HepG2 (cell line): ENCODE results near the gene VAMP5. TPM values are rescaled to one million over a fixed set of nuclear protein-coding genes. Genes with fewer than 3 reads are reported as not detected.

Experiments
- ATF7 ChIP-seq, 2 experiments: fragments of 450-650 bp in 1 of 2; sonication (generic) in 1 of 2; formaldehyde crosslinking in 1 of 2; IDR thresholded peaks; 2 replicates each; pipeline versions ENCODE4 v1.4.0 to v1.6.1; 2016 to 2020; ENCODE audit warnings: antibody characterized with exemption in 1 of 2, mild to moderate bottlenecking in 1 of 2, missing genetic modification reagents in 1 of 2
- CCDC6 ChIP-seq: sonication (generic); formaldehyde crosslinking; IDR thresholded peaks from 2 replicates; pipeline ENCODE4 v1.8.1; 2022; ENCODE audit warnings: mild to moderate bottlenecking, missing genetic modification reagents, moderate library complexity
- CHD2 ChIP-seq: IDR thresholded peaks from 2 replicates; pipeline ENCODE4 v1.6.1; 2011; ENCODE audit warnings: low read depth, low read length, improper control_type of control experiment
- FOXM1 ChIP-seq: sonication (generic); formaldehyde crosslinking; IDR thresholded peaks from 2 replicates; pipeline ENCODE4 v1.5.0; 2020; ENCODE audit warnings: missing genetic modification reagents
- IRF1 ChIP-seq: sonication (generic); formaldehyde crosslinking; IDR thresholded peaks from 2 replicates; pipeline ENCODE4 v1.4.0; 2020; ENCODE audit warnings: low read depth, mild to moderate bottlenecking, missing genetic modification reagents
- JUNB ChIP-seq: sonication (generic); formaldehyde crosslinking; IDR thresholded peaks from 2 replicates; pipeline ENCODE4 v1.8.0; 2022; ENCODE audit warnings: missing genetic modification reagents, mild to moderate bottlenecking, borderline replicate concordance
- NFE2 ChIP-seq: sonication (generic); formaldehyde crosslinking; IDR thresholded peaks from 2 replicates; pipeline ENCODE4 v1.4.0; 2020; ENCODE audit warnings: missing genetic modification reagents
- POLR2G ChIP-seq: fragments of 200-400 bp; formaldehyde crosslinking; IDR thresholded peaks from 2 replicates; pipeline ENCODE4 v1.6.1; 2018; ENCODE audit warnings: mild to moderate bottlenecking, low read depth, low read length, moderate library complexity
- SAFB2 ChIP-seq: sonication (generic); formaldehyde crosslinking; IDR thresholded peaks from 2 replicates; pipeline ENCODE4 v1.5.1; 2020; ENCODE audit warnings: missing genetic modification reagents, low read depth, mild to moderate bottlenecking, borderline replicate concordance
- SMAD3 ChIP-seq: sonication (generic); formaldehyde crosslinking; IDR thresholded peaks from 2 replicates; pipeline ENCODE4 v1.4.0; 2020; ENCODE audit warnings: missing genetic modification reagents
- SOX13 ChIP-seq, 3 experiments: fragments of 450-650 bp in 1 of 3; sonication (generic) in 1 of 3; formaldehyde crosslinking in 1 of 3; IDR thresholded peaks in 2 of 3; conservative IDR thresholded peaks in 1 of 3; 2 replicates each; pipeline versions ENCODE4 v1.5.0 to v1.6.1; 2016 to 2020; ENCODE audit warnings: antibody characterized with exemption in 1 of 3, mild to moderate bottlenecking in 1 of 3, missing compliant biosample characterization in 1 of 3, missing genetic modification reagents in 1 of 3, moderate library complexity in 1 of 3
- SYNCRIP ChIP-seq: fragments of 200-400 bp; formaldehyde crosslinking; IDR thresholded peaks from 2 replicates; pipeline ENCODE4 v1.6.1; 2018; ENCODE audit warnings: mild to moderate bottlenecking, low read depth, low read length; ENCODE audit not compliant: insufficient read depth
- TRIM24 ChIP-seq: sonication (generic); formaldehyde crosslinking; IDR thresholded peaks from 2 replicates; pipeline ENCODE4 v1.8.0; 2022; ENCODE audit warnings: mild to moderate bottlenecking, missing genetic modification reagents
- ZFYVE20 ChIP-seq: sonication (generic); formaldehyde crosslinking; IDR thresholded peaks from 2 replicates; pipeline ENCODE4 v1.8.0; 2023; ENCODE audit warnings: low read depth, mild to moderate bottlenecking, moderate library complexity, missing genetic modification reagents, borderline replicate concordance
- ZHX2 ChIP-seq, 2 experiments: sonication (generic) in 1 of 2; formaldehyde crosslinking in 1 of 2; IDR thresholded peaks; 2 replicates each; pipeline versions ENCODE4 v1.6.1 to v1.9.0; 2014 to 2022; ENCODE audit warnings: antibody characterized with exemption in 1 of 2, borderline replicate concordance in 1 of 2, inconsistent platforms in 1 of 2, low read depth in 1 of 2, missing genetic modification reagents in 1 of 2
- ZMYM4 ChIP-seq: sonication (generic); formaldehyde crosslinking; IDR thresholded peaks from 2 replicates; pipeline ENCODE4 v1.8.1; 2023; ENCODE audit warnings: mild to moderate bottlenecking, missing genetic modification reagents
- ZNF180 ChIP-seq: sonication (generic); formaldehyde crosslinking; IDR thresholded peaks from 2 replicates; pipeline ENCODE4 v1.4.0; 2020; ENCODE audit warnings: low read depth, missing genetic modification reagents, borderline replicate concordance
- ZNF20 ChIP-seq: sonication (generic); formaldehyde crosslinking; IDR thresholded peaks from 2 replicates; pipeline ENCODE4 v1.4.0; 2020; ENCODE audit warnings: mild to moderate bottlenecking, moderate library complexity, missing genetic modification reagents
- ZNF333 ChIP-seq: sonication (generic); formaldehyde crosslinking; IDR thresholded peaks from 2 replicates; pipeline ENCODE4 v1.4.0; 2020; ENCODE audit warnings: mild to moderate bottlenecking, missing genetic modification reagents, borderline replicate concordance
- ZNF530 ChIP-seq: sonication (generic); formaldehyde crosslinking; IDR thresholded peaks from 2 replicates; pipeline ENCODE4 v1.5.0; 2020; ENCODE audit warnings: low read depth, mild to moderate bottlenecking, missing genetic modification reagents
- ZNF713 ChIP-seq: sonication (generic); formaldehyde crosslinking; IDR thresholded peaks from 2 replicates; pipeline ENCODE4 v1.4.0; 2020; ENCODE audit warnings: mild to moderate bottlenecking, missing genetic modification reagents
- ZNF749 ChIP-seq: sonication (generic); formaldehyde crosslinking; IDR thresholded peaks from 2 replicates; pipeline ENCODE4 v1.8.0; 2022; ENCODE audit warnings: mild to moderate bottlenecking, missing genetic modification reagents, moderate library complexity, borderline replicate concordance
- polyA plus RNA-seq, 8 experiments: library from polyadenylated mRNA; depleted of rRNA in 3 of 8; stranded (reverse) in 7 of 8; unstranded in 1 of 8; fragments of >200 nt; fragmentation: Illumina TruSeq in 4 of 8; extraction: Trizol in 4 of 8; gene quantifications; 2 replicates each; pipeline versions ENCODE4 v1.2.1 to v1.2.3, GENCODE V29; 2011 to 2016; ENCODE audit warnings: low read depth in 4 of 8, missing spikeins in 1 of 8, mixed read lengths in 1 of 8; ENCODE audit not compliant: insufficient read depth in 1 of 8
- total RNA-seq, 5 experiments: library from RNA; depleted of rRNA; stranded (reverse); fragments of >200 nt; fragmentation: Illumina TruSeq; extraction: Trizol; gene quantifications; 2 replicates each; pipeline ENCODE4 v1.2.3, GENCODE V29; 2016; ENCODE audit warnings: low read depth in 1 of 5

VAMP5 gene
- total and polyA plus RNA-seq, 2 of the 13 experiments (the other 11 are each of a cell fraction or from before 2014, with no cell fraction given), result 7.2 to 56.7 TPM

GRCh38 chr2:85589982-85590791, 6.0 kb downstream of the VAMP5 start (continued):
- no peak for TF ChIP-seq ZMYM4 (CRISPR knock-in tag)
- no peak for TF ChIP-seq POLR2G
- no peak for TF ChIP-seq ZNF20 (CRISPR knock-in tag)
- no peak for TF ChIP-seq TRIM24
- TF ChIP-seq JUNB, result no peak
- TF ChIP-seq SMAD3 (CRISPR knock-in tag), result 0 out of 2 replicates have a peak, but pooled peaks have one; percentile 57
- 0 out of 2 replicates have a peak, but pooled peaks have one; percentile 11 for TF ChIP-seq ZHX2 (IDR thresholded peaks at IDR 0.05; ENCODE audit: low read depth)
- no peak for TF ChIP-seq ZHX2 (CRISPR knock-in tag; IDR thresholded peaks at IDR 0.05; ENCODE audit: borderline replicate concordance)
- TF ChIP-seq ATF7 (IDR thresholded peaks at IDR 0.05), result no peak
- TF ChIP-seq ATF7 (CRISPR knock-in tag; IDR thresholded peaks at IDR 0.05), result no peak
- TF ChIP-seq CCDC6, result peak; percentile 58; the same call in 1 of the 2 replicates
- TF ChIP-seq SYNCRIP, result no peak
- no peak for TF ChIP-seq NFE2 (CRISPR knock-in tag)
- TF ChIP-seq IRF1, result no peak
- TF ChIP-seq ZFYVE20 (CRISPR knock-in tag), result no peak
- TF ChIP-seq ZNF333, result no peak
- no peak for TF ChIP-seq SAFB2 (CRISPR knock-in tag)
- TF ChIP-seq ZNF749 (CRISPR knock-in tag), result no peak
- no peak for TF ChIP-seq FOXM1 (CRISPR knock-in tag)
- no peak for TF ChIP-seq CHD2
- TF ChIP-seq ZNF713 (CRISPR knock-in tag), result 0 out of 2 replicates have a peak, but pooled peaks have one; percentile 73
- TF ChIP-seq SOX13 (IDR thresholded peaks at IDR 0.05), result no peak
- peak in 1 of 2 experiments; percentile 69; a peak in 2 of 4 replicates for TF ChIP-seq SOX13 (CRISPR knock-in tag; conservative IDR thresholded peaks at IDR 0.05 in 1 of 2, IDR thresholded peaks at IDR 0.05 in 1 of 2)
- TF ChIP-seq ZNF530 (CRISPR knock-in tag), result no peak
- TF ChIP-seq ZNF180 (CRISPR knock-in tag), result no peak
